ENCODE measurements around the gene TNNT2.

- TF ChIP-seq CTCF (conservative IDR thresholded peaks at IDR 0.05; ENCODE audit: low read depth, low read length) (no peak), EZH2 (IDR thresholded peaks at IDR 0.05; ENCODE audit: borderline replicate concordance, low read depth, low read length, poor library complexity, severe bottlenecking) (no peak)
Measured at GRCh38 chr1:201360901-201361651, 16.4 kb downstream of the TNNT2 start.

All from A673 (cell line).